Astrocyte (in vitro differentiated cells and primary cell): ENCODE measurements around the gene TOP1.

ENCODE experiments used
- CTCF ChIP-seq: IDR thresholded peaks from 2 replicates; pipeline ENCODE4 v1.5.1; 2011; ENCODE audit warnings: low read depth, mild to moderate bottlenecking, inconsistent platforms, low read length, moderate library complexity; ENCODE audit not compliant: insufficient read depth
- EZH2 ChIP-seq: IDR thresholded peaks from 2 replicates; pipeline ENCODE4 v1.6.1; 2012; ENCODE audit warnings: mild to moderate bottlenecking, low read length, inconsistent platforms; ENCODE audit not compliant: insufficient read depth

GRCh38 chr20:40992349-40993113 lies 36.1 kb upstream of the TOP1 start:
- TF ChIP-seq CTCF (no peak), EZH2 (no peak)
